HG03442 (cell line): Measurements from ENCODE around the gene ZC3H12C.

ENCODE experiments used
- ATAC-seq: cut with Tn5 transposase; IDR thresholded peaks from one replicate; pipeline ENCODE4 v1.9.1; 2021; ENCODE audit warnings: mild to moderate bottlenecking, moderate library complexity; ENCODE audit not compliant: unreplicated experiment

Gene ZC3H12C

DNA sequence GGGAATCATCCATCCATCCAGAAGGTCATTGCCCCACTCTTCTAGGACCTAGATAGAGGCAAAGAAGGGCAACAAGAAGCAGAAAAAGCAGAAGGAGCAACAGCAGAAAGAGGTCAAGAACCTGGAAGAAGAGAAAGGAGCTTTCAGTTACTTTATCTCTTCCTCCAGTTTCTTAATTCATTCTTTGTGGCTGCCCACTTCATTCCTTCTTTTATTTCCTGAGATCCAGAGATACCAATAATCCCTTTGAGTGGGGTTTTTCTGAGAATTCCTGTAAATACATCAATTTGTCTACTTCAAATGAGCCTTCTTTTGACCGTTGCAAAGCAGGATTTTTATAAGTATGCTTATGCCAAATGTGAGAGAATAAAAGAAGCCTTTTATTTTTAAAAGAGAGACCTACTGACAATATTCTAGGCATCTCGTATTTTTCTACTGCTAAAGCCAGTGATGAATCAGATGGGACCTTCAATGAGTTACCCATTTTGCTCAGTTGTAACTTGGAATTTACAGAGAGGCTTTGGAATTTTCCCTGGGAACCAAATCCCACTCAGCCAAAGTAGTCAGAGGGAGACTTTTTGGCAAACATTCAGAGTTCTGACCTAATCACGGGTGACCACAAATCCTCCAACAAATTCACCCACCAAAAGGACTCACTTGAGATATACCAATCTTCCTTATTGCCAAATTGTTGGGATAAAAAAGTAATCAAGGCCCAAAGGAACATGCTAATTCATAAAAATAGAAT lies 54.9 kb downstream of the ZC3H12C start:
- ATAC-seq, result no peak

DNA sequence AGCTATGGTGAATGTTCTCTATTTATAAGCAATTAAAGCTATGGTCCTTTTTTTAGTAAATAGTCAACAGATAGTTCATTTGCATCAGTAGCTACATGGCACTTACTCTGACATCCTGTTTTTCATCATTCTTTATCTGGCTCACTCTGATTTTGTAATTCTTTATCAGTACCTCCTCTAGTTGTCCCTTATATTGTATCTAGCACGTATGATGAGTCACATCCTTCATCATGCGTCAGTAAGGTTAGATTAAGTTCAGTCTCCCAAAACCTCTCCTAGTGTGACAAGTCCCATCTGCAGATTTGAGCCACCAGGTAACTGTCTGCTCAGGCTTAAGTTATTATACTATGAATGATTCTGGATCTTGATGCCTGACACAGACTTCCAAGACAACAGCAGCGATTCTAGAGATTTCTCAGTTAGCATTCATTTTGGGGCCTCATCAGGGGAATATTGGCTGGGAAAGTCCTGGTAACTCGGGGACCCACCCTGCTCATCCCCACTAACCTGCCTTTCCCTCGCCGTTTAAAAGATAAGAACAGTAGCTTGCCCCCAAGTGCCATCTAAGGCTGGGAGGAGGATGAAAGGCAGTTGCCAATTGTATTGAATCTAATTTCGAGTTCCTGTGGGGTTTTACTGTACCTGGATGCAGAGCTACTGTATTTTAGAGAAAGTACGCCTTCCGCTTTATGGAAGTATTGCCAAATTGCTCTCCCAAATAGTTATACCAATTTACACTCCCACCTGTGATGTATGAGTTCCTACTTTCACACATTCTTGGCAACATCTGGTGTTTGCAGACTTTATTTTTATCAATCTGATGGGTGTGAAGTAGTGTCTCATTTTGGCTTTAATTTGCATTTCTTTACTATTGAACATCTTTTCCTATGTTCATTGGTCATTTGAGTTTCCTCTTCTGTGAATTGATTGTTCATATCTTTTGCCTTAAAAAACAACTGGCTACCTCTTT lies 55.9 kb downstream of the ZC3H12C start:
- peak; percentile 44 for ATAC-seq

DNA sequence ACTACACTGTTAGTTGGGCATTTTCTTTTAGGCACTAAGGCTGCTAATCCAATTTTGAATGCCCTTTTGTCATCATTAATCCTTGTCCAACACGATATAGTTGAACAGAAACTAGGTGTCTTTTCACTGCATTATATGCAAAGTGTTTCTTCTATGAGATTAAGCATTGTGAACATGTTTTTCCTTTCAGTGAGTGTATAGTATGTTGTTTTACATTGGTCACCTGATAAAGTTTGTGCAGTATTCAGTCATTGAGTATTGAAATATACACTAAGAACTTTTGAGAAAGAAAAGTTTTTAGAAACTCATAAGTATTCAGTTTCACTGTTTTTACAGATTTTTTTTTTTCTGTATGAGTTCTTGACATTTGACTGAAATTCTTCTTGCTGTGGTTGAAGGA lies 59.0 kb downstream of the ZC3H12C start:
- no peak for ATAC-seq

DNA sequence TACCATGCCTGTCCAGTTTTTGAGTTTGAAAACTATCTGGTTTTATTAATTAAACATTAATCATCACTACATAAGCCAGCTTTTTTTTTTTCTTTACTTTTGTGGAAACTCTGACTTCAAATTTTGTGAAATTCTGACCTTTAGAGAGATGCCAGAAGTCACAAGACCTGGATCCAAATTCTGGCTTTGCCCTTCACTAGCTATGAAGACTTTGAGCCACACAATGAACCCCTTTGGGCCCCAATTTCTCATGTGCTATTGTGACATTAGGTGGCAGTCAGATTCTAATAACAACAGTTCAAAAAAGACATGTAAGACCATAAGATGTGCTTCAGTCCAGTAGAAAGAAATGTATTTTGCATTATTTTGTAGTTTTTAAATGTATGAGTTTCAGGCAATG lies 60.3 kb downstream of the ZC3H12C start:
- no peak for ATAC-seq

DNA sequence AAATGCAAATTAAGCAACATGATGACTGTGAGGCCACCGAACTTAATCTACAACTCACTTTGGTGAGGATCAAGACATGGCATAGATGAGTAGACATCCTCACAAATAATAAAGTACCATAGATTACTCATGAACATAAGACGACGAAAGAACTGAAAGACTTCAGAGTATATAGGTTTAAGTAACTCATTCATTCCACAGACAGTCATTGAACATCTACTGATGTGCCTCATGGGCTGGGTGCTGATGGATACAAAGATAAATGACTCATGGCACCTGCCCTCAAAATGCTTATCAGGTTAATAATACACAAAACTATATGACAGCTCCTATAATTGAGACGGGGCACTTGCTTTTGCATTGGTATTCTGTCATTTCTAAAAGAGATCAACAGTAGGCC lies 63.3 kb downstream of the ZC3H12C start:
- ATAC-seq, result no peak

DNA sequence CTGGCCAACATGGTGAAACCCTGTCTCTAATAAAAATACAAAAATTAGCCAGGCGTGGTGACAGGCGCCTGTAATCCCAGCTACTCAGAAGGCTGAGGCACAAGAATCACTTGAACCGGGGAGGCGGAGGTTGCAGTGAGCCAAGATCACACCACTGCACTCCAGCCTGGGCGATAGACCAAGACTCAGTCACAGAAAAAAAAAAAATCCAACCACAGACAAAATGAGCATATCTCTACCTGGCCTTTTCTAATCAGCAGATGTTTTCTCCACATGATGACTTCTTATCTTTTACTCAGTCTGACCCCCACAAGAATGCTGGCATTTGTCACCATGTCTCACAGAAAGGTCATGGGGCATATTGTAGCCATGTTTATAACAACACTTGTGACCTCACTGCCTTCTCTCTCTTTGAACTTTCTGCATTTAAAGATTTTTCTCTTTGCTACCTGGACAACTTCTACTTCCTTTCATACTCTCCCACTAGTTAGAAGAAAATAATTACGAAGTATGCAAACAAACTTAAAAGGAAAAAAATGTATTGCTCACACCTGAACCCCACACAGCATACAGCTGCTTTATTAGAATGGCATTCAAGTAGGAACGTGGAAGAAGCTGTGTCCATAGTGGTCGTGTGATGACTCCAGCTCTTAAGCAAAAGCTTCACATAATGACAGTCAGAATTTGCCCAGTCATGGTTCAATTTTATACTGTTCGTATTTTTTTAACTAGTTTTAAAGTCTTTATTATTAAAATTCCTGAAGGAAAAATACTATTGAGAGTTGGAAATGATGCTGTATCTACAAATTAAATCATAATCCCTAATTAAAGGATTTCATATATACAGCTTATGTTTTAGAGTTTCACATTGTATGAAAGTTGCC lies 65.4 kb downstream of the ZC3H12C start:
- ATAC-seq, result no peak

DNA sequence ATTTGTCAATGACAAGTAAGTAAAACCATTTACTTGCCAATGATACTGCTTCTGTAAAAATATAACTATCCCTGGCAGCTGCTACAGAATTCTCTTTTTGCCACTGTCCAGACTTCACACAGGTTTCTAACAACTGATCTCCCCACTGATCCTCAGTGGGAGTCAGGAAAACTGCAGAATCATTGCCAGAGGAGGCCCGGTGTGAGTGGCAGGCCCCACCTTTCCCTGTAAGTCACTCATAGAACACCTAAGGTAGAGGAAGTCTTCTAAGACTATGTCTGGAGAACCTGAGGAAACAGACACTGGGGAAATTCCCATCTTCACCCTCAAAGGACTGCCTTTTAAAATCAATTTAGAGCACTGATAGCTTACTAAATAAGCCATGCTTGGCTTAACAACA lies 66.3 kb downstream of the ZC3H12C start:
- no peak for ATAC-seq

DNA sequence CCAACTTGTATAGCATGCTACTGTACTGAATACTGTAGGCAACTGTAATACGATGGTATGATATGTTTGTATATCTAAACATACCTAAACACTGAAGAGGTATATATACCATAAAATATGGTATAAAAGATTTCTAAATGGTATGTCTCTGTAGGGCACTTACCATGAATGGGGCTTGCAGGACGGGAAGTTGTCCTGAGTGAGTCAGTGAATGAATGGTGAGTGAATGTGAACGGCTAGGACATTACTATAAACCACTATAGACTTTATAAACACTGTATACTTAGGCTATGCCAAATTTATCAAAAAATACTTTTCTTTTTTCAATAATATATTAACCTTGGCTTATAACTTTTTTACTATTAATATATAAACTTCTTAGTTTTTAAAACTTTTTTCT lies 66.8 kb downstream of the ZC3H12C start:
- no peak for ATAC-seq

DNA sequence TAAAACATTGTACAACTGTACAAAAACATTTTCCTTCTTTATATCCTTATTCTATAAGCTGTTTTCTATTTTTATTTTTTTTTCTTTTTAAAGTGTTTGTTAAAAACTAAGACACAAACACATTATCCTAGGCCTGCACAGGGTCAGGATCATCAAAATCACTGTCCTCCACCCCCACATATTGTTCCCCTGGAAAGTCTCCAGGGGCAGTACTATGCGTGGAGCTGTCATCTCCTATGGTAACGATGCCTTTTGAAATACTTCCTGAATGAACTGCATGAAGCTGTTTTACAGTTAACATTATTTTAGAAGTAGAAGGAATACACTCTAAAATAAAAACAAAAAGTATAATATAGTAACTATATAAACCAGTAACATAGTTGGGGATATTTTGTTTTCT lies 67.2 kb downstream of the ZC3H12C start:
- ATAC-seq, result no peak

DNA sequence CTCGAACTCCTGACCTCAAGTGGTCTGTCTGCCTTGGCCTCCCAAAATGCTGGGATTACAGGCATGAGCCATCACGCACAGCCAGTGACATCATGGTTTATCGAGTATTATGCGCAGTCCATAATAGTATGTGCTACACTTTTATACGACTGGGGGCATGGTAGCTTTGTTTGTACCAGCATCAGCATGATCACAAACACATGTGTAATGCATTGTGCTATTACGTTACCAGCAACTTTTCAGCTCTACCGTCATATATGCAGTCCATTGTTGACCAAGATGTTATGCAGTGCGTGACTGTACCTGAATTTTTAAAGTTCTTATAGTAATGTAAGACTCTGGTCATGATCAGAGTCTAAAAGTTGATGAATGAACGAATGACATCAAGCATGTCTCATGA lies 67.9 kb downstream of the ZC3H12C start:
- no peak for ATAC-seq

DNA sequence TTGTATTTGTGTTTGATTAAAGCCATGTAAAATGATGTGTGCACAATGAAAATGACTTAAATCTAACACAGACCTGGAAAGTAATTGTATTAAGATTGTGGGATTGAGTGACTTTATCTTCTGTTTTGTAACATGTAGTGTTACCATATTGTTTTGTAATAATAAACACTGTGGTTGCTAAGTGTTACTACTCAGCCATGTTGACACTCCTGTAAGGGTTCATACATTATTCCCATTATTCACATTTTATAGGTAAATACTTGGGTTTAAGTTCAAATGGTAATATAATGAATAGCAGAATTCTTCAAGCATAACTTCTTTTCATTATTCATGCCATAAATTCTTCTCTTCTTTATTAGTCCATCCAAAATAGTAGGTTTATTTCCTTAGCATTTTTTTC lies 69.0 kb downstream of the ZC3H12C start:
- no peak for ATAC-seq

DNA sequence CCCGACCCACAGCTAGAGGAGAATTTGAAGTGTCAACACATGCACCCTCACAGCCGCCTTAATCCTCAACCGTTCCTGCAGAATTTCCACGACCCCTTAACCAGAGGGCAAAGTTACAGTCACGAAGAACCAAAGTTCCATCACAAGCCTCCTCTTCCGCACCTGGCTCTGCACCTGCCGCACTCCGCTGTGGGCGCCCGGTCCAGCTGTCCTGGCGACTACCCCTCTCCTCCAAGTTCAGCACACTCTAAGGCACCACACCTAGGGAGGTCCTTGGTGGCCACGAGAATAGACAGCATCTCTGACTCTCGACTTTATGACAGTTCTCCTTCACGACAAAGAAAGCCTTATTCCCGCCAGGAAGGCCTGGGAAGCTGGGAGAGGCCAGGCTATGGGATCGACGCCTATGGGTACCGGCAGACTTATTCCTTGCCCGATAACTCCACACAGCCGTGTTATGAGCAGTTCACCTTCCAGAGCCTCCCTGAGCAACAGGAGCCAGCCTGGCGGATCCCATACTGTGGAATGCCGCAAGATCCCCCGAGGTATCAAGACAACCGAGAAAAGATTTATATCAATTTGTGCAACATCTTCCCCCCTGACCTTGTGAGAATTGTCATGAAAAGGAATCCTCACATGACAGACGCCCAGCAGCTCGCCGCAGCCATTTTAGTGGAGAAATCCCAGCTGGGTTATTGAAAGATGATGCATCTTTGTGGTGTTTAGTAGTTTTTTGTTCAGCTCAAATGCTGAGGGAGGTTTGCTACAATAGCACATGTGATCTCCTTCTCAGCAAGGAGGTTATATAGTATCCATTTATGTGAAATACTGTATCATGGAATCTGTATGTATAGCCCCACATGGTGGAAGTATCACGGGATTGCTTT lies 72.1 kb downstream of the ZC3H12C start:
- no peak for ATAC-seq

DNA sequence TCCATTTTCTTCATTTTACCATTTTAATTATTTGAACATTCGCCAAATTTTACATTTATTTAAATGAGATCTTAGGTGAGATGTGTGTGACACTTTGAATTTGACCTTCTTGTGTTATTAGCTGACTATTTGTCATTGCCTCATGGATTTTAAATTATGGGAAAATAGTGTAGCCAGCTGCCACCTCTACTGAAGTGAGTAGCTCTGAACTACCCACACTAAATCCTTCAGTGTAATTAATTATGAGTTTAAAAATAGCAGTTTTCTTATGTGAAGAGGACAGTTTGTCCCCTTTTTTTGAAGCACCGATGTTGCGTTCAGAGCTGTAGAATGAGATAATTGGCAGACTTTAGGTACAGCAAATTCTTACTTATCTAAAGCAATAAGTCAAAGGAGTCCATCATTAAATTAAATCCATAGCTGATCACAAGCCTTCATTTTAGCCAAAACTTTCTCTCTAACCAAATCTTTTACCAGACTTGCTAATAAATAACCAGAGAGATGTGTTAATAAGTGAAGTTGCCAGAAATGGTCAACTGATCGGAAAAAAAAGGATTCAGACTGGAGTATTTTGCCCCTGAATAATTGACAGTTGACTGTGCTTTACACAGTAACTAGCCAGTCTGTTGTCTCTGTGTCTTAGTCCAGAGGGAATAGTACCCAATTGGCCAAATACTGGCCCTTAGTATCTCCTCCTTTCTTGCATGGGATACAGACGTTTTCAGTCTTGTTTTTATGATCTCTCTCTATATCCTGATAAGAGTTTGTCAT lies 75.0 kb downstream of the ZC3H12C start:
- no peak for ATAC-seq

DNA sequence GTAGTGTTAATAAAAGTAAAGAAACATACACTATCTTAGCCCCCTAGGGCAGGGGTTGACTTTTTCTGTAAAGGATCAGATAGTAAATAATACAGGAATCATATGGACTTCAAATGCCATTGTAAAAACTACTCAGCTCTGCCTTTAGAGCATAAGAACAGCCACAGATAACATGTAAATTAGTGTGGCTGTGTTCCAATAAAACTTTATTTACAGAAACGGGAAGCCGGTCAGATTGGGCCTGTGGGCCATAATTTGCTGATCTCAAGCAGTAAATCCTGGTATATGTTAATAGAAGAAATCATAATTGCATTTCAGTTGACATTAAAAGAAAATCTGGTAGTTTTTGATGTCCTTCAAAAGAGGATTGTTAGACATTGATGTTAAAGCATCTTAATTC lies 76.5 kb downstream of the ZC3H12C start:
- ATAC-seq, result no peak

DNA sequence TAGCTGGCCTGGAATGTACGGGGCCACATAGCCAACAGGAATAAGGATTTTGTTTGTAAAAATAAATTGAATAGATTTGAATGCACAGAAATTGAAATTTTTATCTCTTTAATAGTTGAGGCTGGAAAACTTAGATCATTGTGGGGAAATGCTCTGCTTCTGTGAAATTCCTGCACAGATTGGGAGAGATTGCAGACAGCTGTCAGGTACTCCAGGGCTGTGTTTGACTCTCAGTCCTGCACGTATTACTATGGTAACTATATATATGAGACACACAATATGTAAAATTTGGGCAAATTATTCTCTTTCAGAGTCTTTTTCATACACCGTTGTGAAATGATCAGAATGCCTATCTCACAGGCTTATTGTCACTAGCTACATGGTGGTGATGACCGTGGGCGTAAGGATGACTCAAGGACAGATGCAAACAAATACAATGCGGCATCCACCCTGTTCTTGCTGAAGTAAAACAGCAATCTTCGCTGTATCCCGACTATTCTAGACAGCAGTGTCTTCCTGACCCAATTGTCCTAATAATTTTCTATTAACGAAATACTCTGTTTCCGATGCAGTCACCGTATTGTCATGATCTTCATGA lies 79.4 kb downstream of the ZC3H12C start:
- no peak for ATAC-seq

DNA sequence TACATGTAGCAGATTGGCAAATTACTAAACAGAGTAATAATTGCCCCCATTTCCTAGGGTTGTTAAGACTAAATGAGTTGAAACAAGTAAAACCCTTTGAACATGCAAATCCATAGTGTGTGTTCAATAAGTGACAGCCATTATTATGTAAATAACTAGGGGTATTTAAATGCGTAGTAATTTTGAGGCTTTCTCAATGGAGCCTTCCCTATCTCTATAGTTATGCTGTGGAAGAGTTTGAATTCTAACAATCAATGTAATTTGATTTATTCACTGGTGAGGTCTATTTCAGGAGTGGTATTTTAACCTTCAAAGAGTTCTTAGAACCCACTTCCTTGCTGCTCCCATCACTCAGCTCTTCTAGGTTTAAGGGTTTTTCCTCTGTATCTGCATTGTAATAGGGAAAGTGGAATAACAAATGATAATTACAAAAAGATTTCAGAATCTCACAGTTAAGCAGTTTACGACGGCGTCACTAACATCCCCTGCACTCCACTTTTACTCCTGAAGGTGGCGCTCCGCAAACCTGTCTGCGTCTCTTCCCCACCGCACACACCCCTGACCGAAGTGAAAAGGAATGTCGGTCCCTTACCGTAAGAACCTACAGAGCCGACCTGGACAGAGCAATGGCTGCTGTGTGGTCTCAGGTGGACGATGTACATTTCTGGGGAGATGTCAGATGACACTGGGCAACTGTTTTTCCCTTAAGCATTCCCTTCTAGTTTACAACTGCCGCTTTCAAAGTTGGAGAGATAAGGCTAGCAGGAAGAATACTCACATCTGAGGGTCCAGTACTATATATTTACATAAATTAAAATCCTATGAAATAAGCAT lies 80.8 kb downstream of the ZC3H12C start:
- ATAC-seq, result peak; percentile 65

DNA sequence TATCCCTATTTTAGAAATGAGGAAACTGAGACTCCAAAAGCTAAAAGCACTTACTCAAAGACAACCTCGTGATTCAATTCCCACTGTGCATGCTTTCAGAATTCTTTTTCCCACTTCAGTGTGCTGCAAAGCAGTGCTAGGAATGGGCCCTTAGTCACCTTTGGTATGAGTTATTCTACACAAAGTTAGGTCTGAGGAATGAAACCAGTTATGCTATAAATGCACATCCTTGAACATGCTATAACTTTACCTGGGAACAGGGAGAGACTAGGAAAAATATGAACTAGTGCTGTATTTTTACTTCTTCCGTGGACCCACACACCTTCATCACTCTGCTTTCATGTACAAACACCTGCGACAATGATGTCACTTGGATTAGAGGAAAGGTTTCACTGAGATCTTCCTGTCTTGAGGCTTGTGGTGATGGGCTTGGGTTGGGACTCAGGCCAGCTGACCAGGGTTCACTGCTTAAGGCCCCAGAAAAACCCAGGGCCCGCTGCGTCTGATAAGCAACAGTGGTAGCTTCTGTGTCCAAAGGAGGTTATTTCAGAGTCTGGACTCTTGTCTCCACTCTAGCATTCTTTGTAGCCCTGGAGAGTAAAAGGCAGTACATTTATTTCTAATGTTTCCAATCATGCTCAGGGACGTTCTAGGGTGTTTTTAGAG lies 81.6 kb downstream of the ZC3H12C start:
- ATAC-seq, result no peak
